GM12891 (cell line): ENCODE results near the gene NME8.

ENCODE experiments used
- POLR2A ChIP-seq: IDR thresholded peaks from 2 replicates; pipeline ENCODE4 v1.6.1; 2011; ENCODE audit warnings: low read depth, low read length, control low read depth
- POLR2AphosphoS5 ChIP-seq: IDR thresholded peaks from 2 replicates; pipeline ENCODE4 v1.6.1; 2011; ENCODE audit warnings: low read depth, low read length, control low read depth
- POU2F2 ChIP-seq: IDR thresholded peaks from 2 replicates; pipeline ENCODE4 v1.6.1; 2011; ENCODE audit warnings: low read depth, mild to moderate bottlenecking, control low read depth, low read length, moderate library complexity

DNA sequence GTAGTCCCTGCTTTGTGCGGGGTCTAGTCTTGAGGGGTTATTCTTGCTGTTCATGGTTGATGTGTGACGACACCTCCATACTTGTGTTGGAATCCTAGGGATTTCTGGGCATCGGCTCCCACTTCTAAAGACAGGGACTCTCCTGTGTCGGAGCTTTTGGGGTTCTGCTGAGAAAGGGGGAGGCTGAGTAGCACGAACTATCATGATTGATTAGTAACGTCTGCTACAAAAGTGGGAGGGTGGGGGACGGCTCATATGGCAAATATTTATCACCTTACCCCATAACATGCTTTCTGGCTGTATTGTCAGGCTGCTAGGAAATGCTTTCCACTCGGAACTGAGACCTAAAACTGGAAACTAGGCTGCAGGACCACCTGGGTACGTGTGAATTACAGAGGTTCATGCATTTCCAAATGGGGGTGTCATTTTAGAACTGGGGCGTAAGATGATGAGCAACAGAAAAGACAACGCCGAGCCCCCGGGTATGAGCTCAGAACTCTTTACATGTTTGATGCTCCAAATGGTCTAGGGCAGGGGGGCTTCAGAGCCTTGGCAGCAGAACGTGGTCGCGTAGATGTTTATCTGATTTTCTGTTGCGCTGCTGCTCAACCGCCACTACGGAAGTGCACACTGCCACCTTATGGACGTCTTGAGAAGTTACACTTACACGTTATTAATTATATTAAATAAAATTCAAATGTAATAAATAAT, 15.1 kb upstream of the NME8 start:
- TF ChIP-seq POLR2AphosphoS5 (no peak), POLR2A (no peak), POU2F2 (no peak)
